COR-L47 (cell line): ENCODE results near the gene RTP5.
"Not testable (repeated sequence)": the region's sequence is repeated elsewhere in the genome, so short reads cannot be mapped to it uniquely, and the experiment has no call there.

Experiments
- DNase-seq: peaks from one replicate; lab custom pipeline; 2025; lab: John Stamatoyannopoulos, UW

The RTP5 gene

DNA sequence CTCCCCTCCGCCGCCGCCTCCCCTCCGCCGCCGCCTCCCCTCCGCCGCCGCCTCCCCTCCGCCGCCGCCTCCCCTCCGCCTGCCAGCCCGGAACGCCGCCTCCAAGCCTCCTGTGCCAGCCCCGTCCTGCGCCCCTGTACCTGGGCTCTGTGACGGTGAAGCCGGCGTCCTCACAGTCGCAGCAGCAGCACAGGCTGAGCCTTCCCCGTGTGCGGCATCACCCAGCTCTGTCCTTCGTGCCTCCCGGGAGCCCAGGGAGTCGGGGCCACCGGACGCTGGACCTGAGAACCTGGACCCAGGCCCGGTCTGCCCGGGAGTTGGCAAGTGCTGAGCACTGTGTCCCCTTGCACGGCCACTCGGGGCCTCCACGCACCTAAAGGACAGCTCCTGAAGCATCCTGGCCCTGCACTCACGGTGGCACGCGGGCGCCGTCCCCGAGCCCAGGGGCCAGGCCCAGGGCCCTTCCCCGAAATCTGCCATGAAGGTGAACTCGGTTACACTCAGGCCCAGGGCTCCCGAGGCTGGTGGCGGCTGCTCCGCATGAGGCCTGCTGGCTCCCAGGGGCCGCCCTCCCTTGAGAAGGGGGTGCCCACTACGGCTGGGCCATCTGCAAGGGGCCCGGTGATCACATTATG, 32.9 kb downstream of the RTP5 start:
- no peak for DNase-seq

DNA sequence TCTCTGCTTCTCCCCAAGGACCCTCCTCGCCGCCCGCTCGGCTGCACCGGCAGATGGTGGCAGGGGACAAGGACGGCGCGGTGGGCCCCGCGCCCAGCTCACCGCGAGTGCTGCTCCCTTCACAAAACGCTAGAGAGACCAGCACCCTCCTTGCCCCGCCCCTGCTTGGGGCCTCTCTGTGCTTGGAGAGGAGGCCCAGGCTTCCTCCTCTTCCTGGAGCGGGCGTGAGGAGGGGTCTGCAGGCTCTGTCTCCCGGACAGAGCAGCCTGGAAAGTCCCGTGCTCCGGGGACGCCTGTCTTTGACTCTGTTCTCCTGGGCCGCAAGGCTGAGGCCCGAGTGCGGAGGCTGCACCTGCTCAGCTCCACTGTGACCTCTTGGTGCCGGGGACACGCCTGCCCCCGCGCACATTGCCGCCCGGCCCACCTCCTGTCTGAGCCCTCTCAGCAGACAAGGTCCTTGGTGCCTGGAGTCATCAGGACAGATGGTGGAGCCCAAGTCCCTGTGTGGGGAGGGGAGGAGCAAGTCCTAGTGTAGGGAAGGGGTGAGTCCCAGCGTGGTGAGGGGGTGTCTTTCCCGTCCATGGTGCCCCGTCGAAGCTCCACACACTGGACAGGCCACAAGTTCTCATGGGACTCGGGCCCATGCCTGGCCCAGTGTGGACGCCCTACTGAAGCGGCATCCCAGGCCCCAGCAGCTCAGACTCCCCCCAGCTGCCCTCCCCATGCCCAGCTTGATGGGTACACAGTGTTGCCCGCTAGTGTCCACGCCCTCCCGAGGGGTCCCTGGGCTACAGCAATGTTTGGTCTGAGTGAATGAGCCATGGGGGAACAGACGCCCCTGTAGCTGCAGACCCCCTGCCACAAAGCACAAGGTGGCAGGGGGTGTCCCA, 33.8 kb downstream of the RTP5 start:
- no peak for DNase-seq

DNA sequence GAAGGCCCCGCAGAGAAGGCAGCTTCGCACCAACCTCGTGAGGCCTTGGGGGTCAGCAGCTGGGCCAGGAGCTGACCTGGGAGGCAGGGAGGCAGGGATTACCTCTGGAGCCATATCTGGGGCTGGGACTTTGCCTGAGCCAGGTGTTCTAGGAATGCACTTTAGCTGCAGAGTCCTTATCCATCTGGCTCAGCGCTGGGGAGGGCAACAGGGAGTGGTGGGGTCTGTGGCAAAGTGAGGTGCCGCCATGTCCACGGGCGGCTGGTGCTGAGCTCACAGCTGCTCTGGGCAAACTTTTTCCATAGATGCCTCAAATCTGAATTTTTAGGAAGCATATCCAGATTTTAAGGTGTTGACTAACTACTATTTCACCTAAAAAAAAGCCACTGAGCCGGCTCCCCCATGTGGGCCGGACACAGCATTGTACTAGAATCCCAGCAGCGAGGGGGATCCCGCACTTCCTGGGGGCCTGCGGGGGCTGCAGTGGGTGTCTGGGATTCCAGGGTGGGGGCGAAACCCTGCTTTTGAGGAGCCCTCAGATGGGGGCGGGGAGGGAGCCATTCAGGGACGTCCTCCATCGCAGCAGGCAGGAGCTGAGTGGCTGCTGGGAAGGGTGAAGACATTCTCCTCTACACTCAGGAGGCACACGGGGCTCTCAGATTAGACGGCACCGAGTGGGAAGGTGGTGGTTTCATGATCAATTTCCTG, 34.6 kb downstream of the RTP5 start:
- no peak for DNase-seq

DNA sequence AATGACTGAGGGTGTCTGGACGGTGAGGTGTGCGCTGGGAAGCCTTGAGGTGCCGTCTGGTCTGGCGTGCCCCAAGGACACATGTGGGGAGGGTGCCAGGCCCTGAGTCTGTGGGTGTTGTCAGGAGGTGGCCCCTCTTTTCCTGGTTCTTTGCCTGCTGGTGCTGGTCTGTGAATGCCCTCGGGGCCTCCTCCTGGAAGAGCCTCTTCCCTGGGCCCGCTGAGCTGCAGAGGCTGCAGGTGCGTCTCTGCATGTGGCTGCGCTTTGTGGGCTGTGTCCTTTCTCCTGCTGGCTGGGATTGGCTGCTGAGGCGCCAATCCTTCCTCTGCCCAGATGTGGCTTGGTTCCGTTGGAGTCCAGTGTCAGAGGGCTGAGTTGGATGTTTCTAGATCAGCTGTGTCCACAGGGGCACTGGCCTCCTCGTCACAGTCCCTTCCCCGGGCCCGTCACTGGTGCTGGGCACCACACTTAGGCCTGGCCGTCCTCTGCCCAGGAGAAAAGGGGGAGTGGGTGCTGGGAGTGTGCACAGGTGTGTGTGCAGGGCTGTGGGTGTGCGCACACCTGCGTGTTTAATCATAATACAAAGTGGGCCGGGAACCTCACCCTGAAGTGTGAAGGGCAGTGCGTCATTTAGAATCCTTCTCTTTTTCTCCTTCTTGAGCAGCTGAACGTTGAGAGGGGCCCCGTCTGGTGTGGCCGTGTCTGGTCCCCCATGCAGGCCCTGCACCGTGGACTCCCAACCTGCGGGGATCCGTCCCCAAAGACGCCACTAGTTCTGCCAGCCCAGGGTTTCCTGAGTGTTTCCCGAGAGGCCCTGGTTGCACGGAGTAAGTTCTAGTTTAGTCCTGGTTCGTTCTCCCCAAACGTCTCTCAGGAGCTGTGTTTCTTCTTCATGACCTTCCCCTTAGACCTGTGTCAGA, 35.5 kb downstream of the RTP5 start:
- no peak for DNase-seq

DNA sequence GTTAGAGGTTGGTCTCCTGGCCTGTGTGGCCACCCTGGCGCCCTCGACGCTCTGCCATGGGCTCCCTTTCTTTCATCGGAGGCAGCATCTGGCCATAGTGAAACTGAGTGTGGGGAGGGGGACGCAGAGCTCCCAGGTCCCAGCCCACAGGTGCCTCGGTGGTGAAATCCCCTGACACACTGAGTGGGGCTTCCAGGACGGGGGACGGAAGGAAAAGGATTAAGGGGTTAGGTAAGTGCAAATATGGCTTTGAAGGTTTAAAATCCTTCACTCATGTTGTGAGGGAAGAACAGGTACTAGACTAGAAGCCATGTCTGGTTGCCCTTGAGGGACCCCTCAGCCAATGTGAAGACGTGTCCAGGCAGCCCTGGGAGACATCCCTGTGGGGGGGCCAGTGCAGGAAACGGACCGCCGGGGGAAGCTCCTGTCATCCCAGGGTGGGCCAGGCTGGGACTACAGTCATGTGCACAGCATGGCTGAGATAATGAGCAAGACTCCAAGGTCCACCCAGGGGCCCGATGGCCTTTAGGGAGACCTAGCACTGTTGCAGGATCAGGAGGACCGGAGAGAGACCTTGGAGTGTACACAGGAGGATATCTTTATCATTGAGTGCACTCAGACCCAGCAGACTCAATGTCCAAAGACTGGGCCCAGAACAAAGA, 36.3 kb downstream of the RTP5 start:
- DNase-seq = no peak

DNA sequence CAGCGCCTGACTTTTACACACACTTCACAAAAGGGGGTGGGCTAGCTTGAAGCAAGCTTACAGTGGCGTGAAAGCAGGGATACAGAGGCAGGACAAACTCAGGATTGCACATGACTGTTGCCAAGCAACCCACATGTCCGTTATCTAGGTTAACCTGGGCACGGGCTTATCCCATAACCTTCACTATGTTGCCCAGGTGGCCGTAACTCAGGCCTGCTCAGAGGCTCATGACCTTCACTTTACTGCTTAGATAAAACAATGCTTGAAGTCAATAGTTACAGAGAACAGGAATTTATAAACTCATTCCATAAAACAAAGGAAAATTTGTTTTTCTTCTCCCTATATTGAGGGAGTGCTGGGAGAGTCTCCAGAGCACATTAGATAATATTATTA, 36.8 kb downstream of the RTP5 start:
- not testable (repeated sequence) for DNase-seq

DNA sequence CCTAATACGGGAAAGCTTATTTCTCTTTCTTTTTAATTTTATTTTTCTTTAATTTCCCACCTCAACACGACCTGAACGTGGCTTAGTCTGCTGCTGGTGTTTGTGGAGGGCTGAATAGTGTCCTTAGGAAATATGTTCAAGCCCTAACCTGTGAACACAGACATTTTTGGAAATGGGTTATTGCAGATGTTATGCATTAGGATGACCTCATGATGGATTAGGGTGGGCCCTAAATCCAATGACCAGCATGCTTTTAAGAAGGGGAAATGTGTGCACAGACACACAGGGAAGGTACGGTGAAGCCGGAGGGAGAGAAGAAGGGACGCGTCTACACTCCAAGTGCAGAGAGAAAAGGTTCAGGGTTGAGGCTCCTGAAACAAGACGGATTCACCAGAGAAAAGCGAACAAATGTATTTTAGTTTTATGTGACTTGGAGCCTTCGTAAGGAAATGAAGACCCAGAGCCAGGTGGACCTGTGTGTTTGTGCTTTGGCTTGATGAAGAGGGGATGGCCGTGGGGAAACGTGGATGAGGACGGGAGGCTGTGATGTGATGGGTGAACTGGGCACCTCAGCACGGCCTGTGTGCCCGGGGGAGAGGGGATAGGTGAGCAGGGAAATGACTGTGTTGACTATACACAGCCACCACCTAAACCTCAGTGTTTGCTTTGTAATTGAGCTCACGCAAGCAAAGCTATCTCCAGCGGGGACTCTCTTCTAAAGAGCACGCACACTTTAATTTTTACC, 37.5 kb downstream of the RTP5 start:
- peak; percentile 9 for DNase-seq

DNA sequence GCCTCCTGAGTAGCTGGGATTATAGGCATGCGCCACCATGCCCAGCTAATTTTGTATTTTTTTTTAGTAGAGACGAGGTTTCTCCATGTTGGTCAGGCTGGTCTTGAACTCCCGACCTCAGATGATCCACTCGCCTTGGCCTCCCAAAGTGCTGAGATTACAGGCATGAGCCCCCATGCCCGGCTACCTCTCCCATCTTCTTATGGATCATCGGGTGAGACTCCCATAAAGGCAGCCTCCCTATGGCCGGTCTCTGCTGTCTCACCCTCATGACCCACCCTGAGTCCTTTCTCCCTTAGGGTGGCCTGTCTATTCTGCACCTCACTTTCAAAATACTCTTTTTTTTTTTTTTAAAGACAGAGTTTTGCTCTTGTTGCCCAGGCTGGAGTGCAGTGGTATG, 38.3 kb downstream of the RTP5 start:
- DNase-seq = not testable (repeated sequence)

DNA sequence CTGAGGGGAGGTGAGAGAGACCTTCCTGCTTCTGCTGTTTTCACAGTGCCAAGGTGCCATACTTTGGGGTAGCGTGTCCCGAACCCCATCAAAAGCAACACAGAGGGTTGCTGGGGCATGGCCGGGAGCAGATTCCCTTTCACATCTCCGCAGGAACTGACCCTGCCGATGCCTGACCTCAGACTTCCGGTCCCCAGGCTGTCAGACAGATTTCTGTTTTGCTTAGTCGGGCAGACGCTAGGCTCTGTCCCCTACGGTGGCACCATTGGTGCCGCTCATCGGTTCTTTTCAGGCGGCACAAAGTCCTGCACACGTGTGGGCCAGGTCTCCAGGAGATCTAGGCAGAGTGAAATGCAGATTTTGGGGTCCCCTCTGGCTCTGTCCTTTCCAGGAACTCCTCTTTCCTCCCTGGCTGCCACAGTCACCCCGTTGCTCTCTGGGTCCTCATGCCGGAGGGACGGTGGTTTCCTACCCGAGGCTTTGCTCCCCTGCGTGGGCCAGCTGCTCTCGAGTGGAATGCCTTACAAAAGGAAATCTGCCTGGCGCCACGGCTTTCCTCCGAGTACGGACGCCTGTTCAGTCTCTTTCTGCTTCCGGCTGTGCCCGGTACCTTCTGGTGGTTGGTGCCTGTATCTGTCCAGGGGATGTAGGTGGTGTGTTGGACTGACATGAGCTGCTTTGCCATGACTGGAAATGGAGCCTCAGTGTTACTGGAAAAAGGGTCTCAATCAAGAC, 39.3 kb downstream of the RTP5 start:
- no peak for DNase-seq

DNA sequence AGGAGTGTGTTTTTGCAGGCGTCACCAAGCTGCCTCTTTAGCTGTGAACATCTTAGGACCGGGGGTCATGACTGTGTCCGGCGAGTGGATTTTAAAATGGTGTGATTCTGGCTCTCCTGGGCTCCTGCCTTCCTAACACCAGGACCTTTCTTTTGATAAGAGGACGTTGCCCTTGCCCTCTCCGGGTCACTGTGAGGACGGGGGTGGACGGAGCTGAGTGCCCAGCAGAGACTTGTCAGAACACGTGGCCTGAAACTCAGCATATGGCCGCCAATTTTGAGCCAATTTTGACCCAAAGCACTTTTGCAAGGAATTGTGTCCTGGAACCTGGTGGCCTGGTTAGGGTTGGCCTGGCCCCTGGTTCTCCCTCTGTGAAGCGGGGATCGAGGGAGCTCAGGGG, 40.2 kb downstream of the RTP5 start:
- no peak for DNase-seq

DNA sequence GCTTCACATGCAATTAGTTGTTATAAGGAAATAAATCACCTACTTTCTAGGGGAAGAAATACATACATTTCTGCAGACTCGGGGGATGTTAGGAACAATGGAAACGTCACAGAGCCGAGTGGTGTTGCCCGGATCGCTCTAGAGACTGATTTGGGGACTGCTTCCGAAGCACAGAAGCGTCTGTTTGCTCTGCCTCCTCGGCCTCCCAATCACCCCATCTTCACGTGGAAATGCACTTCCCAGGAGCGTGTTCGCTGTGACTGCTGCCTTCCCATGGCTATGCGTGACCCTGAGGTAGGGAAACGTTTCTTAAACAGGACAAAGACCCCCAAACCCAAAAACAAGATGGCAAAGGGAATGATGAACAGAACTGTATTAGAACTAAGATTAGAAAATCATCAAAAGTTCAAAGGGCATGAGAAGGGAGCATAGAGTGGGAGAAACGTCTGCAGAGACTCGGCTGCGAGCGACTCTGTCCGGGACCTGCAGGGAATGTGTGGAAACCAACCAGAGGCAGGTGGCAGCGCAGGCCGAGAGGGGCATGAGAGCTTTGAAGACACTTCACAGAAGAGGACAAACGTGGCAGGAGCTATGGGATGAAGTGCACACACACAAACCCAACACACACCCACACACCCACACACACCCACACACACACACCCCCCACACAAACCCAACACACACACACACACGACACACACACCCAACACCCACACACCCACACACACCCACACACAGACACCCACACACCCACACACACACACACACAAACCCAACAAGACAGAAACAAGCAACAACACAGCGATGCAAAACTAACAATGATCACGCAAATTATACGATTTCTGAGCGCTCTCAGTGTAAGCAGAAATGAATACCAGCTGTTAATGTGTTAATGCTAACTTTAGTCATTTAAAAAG, 41.3 kb downstream of the RTP5 start:
- no peak for DNase-seq

DNA sequence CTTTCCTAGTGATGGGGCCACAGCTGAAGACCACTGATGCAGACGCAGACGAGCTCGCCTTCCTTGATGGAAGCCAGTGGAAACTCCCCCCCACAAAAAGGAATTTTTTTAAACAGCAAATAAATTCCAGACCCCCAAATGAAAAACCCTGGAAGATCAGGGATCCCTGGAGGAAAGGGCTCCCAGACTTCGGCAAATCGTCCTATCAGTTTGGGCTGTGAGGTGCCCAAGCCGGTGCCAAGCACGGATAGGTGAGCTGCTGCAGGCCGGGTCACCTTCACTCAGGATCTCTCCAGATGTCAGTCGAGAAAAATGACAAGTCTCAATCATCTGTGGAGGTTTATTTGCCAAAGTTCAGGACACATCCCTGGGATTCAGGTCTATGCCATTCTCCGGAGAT, 42.0 kb downstream of the RTP5 start:
- no peak for DNase-seq

DNA sequence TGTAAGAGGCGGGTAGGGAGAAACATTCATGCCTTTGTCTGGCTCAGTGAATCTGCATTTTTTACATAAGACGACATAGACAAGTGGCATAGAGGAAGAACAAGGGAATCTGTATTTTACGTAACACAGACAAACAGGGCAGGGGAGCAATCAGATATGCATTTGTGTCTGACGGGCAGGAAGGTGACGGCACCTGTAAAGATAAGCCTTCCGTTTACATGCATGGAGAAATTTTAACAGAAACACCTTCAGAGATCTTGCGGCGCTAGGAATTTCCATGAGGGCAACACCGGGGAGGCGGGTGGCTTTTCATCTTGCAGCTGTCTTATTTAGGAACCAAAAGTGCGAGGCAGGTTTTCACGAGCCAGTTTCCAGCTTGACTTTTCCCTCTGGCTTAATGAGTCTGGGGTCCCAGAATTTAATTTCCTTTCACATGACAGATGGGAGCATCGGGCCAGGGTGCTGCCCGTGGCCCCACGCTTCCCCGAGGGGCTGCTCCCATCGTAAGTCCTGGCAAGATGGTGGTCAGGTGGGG, 42.6 kb downstream of the RTP5 start:
- DNase-seq = no peak

DNA sequence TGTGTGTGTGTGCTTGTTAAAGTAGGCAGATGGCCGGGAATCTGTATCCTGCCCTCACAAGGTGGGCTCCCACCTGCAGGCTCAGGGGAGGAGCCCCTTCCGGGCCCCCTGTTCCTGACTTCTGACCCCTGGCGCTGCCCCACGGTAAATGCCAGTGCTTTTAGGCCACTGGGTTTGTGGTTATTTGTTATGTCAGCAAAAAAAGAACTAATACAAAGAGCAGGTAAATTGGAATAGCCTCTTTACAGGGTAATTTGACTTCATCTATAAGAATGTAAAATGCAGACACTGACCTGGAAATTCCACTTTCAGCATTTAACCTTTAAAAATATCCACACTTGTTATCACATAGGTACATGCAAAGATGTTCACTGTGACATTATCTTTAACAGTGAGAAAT, 44.2 kb downstream of the RTP5 start:
- DNase-seq = no peak

DNA sequence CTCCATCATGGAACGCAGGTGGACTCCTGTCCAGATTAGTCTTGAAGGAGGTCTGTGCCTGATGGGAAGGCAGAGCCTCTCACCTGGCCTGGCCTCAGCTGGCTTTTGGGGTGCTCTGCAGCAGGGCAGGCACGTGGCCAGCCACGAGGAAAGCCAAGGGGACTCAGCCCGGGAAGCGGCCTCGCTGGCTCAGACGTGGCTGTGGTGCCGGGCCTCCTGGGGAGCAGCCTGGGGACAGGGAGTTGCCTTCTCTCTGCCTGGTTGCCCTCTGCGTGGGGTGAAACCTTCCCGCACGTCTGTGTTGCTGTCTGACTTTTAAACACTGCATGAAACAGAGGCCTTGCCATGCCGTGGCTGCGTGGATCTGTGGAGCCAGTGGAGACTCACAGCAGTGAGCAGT, 45.0 kb downstream of the RTP5 start:
- DNase-seq = no peak

DNA sequence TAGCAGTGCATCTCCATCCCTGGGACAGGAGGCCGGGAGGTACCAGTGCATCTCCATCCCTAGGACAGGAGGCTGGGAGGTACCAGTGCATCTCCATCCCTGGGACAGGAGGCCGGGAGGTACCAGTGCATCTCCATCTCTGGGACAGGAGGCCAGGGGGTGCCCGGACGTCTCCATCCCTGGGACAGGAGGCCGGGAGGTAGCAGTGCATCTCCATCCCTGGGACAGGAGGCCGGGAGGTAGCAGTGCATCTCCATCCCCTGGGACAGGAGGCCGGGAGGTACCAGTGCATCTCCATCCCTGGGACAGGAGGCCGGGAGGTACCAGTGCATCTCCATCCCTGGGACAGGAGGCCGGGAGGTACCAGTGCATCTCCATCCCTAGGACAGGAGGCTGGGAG, 52.1 kb downstream of the RTP5 start:
- not testable (repeated sequence) for DNase-seq

DNA sequence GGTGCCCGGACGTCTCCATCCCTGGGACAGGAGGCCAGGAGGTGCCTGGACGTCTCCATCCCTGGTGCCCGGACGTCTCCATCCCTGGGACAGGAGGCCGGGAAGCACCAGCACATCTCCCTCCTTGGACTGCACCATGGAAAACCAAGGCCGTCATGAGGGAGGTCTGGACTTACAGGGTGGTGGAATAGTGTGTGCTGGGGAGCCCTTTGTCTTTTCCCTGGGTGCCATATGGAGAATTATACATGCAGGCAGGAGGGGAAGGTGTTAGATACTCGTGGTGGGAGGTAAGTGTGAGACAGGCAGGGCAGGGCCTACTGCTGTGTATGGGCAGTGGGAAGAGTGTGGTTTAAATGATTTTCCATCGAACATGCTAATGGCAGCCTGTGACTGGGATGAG, 52.9 kb downstream of the RTP5 start:
- no peak for DNase-seq

DNA sequence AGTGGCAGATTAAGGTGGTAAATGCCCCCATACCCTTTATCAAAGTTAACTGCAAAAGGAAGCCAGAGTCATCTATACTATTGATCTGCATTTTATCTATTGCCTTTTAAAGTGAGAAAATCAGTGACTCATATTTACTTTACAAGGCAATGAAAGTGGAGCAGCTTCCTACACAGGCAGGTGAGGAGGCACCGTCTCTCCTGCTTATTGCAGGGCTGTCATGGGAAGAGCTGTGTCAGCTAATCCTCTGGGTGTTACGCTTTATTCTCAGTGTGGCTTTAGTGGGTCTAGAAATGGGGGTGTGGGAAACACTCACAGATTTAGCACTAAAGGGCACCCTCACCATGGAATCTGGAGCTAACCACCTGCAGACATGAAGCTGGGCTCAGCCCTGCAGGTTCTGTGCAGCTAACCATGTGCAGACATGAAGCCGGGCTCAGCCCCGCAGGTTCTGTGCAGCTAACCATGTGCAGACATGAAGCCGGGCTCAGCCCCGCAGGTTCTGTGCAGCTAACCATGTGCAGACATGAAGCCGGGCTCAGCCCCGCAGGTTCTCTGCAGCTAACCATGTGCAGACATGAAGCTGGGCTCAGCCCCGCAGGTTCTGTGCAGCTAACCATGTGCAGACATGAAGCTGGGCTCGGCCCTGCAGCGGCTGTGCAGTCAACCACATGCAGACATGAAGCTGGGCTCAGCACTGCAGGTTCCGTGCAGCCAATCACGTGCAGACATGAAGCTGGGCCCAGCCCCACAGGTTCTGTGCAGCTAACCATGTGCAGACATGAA, 53.5 kb downstream of the RTP5 start:
- not testable (repeated sequence) for DNase-seq
